HG02840 (cell line): Measurements from ENCODE around the gene RPL18.
"Not testable (repeated sequence)": the region's sequence is repeated elsewhere in the genome, so short reads cannot be mapped to it uniquely, and the experiment has no call there.

ENCODE experiments used
- ATAC-seq: cut with Tn5 transposase; IDR thresholded peaks from one replicate; pipeline ENCODE4 v1.9.1; 2021; ENCODE audit warnings: mild to moderate bottlenecking, moderate library complexity, moderate number of reproducible peaks; ENCODE audit not compliant: unreplicated experiment, low FRiP score

The RPL18 gene

DNA sequence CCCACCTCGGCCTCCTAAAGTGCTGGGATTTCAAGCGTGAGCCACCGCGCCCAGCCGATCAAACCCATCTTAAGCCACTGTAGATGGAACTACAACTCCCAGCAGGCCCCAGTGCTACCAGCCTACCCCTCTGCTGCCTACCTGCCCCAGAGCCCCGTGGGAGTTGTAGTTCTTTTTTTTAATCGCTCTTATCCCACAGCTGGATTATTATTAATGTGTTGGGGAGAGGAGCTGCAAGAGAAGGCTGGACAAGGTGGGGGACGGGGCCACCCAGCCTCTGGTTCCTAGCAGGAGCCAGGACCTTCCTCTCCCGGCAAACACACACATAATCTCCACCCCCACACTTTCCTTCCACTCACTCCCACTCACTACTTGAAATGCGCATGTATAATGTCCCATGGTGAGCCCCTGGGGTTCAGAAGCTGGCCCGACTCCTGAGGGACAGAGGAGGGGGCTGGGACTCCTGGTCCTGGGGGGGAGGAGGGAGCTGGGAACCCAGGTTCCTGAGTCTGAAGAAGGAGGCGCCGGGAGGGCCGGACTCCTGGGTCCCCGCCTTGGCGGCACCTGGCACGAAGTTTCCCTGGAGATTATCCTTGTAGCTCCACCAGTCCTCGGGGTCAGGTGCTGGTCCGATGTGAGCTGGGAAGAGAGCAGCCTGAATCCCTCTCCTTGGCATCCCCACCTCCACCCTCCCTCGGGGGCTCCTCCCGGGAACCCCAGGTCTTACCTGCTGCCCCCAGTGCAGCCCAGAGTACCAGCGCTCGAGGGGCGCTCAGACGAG lies 26.1 kb upstream of the RPL18 start:
- no peak for ATAC-seq

DNA sequence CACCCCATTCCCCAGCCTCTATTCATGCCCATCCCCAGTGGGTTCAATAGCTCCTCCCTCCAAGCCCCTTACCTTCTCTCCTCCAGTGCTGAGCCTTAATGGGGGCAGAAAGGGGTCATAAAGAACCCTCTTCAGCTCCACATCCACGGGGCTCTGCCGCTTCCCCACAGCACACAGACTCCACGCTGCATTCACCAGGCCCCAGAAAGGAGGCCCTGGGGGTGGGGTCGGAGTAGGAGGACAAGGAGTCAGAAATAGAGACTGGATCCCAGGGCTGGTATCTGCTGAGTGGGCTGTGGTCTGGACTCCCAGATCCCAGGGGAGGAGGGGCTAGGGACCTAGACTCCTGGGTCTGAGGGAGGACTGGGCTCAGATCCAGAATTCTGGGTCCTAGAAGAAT lies 25.4 kb upstream of the RPL18 start:
- ATAC-seq, result no peak

DNA sequence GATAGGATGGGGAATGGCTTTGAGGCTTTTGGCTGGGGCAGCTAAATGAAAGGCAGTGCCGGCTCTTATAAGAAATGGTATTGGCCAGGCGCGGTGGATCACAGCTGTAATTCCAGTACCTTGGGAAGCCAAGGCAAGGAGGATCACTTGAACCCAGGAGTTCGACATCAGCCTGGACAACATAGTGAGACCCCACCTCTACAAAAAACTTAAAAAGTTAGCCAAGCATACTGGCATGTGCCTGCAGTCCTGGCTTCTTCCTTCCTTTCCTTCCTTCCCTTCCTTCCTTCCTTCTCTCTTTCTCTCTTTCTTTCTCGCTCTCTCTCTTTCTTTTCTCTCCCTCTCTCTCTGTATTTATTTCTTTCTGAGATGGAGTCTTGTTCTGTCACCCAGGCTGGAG lies 23.9 kb upstream of the RPL18 start:
- no peak for ATAC-seq

DNA sequence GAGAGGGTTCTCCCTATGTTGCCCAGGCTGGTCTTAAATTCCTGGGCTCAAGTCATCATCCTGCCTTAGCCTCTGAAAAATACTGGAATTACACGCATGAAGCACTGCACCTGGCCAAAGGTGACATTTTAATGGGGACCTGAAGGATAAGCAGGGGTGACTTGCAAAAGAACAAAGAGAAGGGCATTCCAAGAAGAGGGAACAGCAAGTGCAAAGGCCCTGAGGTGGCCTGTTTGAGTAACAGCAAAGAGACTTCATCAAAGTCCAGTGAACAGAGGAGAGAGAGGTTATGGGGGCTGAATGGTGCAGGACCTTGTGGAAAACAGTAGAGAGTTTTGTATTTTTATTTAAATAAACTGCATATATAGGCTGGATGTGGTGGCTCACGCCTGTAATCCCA lies 22.9 kb upstream of the RPL18 start:
- no peak for ATAC-seq

DNA sequence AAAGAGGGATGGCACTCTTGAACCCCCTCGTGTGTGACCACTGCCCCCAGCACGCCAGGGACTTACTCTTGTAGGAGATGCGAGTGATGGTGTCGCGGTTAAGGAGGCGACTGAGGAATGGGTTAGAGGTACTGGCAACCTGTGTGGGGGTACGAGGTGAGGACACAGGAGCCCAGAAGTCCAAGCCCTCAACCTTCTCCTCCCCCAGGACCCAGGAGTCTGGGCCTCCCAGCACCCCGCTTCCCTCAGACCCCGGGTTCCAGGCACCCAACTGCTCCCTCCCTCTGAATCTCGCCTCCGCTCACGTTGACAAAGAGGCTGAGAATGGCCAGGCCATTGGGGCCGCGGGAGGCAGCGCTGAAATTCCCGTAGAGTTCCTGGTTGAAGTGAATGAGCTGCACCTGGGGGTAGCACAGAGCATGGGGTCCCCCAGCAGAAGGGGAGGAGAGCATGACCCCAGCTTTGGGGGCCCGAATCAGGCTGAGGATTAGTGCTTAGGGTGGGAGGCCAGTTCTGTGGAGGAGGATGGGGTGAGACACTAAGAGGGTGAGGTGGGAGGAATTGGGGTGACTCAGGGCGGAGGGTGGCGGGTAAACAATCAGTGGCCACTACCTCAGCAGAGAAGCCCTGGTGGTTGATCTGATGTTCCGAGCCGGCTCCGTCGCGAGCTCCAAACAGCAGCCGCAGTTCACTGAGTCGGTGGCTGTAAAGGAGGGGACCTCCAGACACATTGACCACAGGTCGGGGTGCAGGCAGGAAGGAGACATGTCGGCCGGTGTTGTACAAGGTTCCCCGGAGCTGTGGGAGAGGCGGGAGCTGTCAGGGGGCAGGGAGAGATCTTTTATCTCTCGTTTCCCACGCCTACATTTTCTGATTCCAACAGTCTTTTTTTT lies 20.8 kb upstream of the RPL18 start:
- ATAC-seq, result no peak

DNA sequence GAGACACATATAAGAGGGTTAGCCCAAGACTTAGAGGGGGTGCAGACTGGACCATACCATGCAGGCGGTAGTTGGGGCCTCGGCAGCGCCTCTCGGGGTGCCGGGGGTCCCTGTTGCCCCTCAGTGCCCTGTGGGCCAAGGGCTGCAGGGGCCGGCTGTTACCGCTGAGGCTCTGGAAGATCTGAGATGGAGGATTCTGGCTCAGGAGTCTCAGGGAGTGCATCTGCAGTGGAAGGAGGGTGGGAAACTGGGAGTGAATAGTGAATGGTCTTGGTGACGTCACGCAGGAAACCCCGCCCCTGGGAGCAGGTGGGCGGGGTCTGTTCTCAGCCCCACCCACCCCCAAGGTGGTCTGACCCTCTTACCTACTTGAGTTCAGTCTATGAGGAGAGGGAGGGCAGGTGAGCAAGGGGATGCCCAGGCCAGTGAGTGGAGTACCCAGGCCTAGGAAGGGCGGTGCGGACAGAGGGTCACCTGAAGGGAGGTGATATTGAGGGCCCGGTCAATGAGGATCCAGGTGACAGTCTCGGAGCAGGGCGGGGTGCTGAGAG lies 19.9 kb upstream of the RPL18 start:
- ATAC-seq, result no peak

DNA sequence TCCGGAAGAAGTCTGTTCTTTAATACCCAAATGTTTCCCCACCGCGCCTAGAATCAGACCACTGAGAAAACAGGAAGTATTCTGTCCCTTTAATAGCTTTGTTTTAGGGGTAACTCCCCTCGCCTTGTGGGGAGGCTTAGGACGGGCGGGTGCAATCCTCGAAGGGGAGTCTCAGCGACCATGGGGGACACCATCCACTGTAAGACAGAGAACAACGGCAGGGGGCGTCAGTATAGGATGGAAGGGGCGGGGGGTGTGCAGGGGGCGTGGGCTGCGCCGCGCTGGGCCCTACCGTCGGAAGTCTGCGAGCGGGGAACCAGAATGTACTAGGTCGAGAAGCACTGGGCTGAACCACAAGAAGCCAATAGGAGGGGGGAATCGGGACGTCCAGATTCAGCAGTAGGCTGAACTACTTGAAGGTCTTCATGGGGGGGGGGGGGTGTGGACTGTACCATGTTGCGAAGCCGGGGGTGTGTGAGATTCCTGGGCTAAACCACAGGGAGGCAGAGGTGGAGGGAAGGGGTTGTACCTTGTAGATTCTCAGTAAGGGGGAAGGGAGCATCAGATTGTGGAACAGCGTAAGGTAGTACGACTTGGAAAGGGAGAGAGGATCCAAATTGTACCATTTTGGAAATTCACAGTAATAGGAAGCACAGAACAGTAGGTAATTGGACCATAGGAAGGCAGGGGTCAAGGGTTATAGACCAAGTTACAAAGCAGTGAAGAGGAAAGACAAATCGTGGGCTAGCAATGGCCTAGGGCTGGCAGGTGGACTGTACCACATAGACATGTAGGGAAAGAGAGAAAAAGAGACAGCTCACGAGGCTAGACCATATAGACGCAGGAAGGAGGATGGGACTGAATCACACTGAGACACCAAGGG lies 19.2 kb upstream of the RPL18 start:
- ATAC-seq, result peak; percentile 6

DNA sequence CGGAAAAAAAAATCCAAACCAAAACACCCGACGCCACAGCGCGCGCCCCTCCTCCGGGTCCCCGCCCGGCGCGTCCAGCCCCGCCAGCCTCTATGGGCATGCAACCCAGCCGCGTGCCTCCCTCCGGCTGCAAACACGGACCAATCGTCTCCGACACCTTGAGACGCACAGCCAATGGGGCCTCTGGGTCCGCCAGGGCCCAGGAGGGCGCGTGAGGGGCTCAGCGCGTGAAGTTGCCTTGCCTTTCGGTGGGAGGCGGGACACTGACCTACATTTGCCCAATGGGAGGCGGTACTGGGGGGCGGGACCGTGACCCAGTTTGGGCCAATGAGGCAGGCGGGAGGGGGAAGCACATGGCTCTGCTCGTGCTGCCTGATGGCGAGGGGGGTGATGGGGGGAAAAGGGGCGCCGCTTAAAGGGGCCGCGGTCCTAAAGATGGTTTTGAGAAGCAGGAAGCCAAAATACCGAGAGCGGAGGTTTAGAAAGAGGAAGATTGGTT lies 18.5 kb upstream of the RPL18 start:
- ATAC-seq, result peak; percentile 66

DNA sequence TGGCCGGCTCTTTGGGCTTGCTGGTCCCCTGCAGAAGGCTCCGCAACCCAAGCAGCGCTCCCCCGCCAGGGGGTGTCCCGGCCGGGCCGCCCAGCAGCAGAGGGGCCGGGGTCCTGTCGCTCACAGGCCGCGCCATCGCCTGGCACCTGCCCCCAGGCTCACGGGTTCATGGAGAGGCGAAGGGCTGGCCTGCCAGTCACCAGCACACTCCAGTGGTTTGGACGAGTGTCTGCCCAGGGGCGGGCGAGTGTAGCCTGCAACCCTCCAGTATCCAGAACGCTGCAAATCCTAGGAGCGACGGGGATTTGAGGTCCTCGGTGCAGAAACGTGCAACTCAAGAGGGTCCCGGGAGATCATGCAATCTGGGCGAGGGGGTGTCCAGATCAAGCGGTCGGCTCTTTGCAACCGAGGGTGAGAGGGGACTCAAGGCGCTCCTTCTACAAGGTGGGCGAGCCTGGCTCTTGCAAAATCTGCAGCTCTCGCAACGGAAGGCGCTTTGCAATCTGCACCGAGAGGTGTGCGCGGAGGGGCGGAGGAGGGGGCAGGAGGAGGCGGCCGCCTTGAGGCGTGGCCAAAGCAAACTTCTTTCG lies 18.0 kb upstream of the RPL18 start, which contains the start of gene DBP:
TSS of gene DBP (minus strand) at position 521 of the 590 bp plus-strand sequence. CDS start at position 136, 385 bp downstream.
- no peak for ATAC-seq

DNA sequence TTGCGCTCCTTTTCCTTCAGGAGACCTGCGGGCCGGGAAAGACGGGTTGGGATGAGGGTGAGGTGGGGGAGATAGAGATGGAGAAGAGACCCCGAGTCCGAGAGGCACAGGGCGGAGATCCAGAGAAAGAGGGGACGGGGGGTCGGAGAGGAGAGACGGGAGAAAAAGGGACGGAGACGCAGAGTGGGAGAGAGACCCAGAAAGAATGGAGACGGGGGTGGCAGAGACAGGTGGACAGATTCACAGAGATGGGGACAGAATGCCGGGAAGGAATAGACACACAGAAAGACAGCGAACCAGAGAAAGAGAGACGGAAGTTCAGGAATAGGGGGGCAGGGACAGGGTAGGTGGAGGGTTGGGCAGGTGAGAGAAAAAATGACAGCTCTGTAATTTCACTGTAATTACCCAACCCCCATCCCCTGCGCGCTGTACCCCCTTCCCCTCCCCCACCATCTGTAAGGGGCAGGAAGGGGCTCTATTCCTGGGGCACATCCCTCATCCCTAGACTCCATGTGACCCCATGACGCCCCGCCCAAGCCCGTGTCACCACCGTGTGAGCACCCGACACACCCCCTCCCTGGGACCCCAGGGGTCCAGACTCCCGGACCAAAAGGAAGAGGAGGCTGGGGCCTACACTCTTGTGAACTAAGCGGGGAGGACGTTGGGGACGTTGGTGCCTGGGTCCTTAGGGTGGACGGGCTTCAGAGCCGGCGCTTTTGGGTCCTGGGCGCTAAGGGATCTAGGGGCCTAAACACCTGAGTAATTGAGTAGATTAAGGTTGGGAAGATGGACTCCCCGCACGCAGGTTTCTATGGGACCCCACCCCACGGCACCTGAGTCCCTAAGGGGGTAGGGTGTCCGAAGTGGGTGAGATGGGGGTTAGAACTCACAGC lies 17.2 kb upstream of the RPL18 start:
- ATAC-seq, result no peak

DNA sequence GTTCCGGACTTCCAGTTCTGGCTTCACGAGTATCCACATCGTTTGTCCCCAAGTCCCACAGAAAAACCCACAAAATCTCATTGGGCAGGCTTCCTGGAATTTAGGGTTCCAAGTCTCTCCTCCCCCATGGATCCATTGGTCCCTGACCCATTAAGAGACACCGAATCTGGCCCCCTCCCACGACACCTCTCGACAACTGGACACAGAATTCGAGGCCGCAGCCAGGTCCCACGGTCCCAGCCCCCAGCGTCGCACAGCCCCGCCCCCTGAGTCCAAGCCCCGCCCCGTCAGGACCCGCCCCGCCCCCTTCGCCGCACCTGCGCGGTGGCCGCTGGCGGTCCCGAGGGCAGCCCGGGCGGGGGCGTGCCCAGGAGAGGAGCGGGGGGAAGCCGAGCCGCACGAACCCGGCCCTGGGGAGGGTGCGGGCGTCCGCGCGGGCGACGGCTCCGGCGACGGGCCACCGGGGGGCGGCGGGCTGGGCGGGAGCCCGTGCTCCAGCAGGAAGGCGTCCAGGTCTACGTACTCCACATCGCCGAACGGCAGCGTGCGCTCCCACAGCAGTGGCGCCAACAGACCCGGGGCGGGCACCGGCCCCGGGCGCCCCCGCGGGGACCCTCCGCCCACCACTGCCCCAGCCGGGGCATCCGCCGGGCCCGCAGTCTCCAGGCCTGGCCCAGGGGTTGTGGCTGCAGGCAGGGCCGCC lies 16.4 kb upstream of the RPL18 start:
- ATAC-seq, result no peak

DNA sequence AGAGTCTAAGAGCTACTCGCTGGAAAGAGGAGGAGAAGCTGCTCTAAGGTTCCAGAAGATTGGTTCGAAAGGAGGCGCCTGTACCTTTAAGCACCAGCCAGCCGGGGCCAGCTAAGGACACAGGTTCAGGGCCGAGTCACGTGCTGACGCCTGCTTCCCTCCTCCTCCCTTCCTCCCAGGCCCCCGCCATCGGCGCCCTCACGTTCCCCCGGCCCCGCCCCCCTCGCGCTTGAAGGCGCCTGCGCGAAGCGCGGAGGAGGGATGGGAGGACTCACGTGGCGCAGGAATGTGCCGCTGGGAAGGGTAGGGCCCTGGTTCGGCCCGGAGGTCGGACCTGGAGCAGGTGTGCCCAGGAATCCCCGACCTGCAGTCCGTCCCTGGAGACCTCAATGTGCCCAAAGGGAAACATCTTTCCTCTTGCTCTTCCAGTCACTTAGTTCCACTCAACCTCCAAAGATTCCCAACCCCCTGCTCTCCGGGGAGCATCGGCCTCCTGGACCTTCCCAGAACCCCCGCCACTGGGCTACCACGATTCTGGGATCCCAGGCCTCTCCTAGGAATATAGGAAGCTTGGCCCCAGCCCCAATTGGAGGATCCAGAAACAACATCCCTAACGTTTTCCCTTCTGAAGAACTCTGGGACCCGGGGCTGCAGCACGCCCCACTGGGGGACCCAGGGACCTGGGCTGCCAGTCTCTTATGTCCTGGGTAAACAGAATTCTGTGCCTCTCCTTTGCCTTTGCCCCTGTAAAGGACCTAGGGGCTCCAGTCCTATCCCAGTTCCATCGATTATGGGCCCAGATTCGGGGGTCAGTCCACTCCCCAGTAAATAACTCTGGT lies 15.7 kb upstream of the RPL18 start:
- peak; percentile 32 for ATAC-seq

DNA sequence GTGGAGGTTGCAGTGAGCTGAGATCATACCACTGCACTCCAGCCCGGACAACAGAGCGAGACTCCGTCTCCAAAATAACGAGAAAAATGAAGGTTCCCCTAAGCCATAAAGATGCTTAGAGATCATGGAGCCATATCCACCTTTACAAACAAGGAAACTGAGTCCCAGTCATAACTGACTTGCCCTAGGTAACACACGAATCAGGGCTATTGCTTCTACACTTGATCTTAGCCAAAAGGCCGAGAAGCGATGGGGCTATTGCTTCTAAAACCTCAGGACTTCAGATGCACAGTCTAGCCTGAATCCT lies 15.0 kb upstream of the RPL18 start:
- no peak for ATAC-seq

DNA sequence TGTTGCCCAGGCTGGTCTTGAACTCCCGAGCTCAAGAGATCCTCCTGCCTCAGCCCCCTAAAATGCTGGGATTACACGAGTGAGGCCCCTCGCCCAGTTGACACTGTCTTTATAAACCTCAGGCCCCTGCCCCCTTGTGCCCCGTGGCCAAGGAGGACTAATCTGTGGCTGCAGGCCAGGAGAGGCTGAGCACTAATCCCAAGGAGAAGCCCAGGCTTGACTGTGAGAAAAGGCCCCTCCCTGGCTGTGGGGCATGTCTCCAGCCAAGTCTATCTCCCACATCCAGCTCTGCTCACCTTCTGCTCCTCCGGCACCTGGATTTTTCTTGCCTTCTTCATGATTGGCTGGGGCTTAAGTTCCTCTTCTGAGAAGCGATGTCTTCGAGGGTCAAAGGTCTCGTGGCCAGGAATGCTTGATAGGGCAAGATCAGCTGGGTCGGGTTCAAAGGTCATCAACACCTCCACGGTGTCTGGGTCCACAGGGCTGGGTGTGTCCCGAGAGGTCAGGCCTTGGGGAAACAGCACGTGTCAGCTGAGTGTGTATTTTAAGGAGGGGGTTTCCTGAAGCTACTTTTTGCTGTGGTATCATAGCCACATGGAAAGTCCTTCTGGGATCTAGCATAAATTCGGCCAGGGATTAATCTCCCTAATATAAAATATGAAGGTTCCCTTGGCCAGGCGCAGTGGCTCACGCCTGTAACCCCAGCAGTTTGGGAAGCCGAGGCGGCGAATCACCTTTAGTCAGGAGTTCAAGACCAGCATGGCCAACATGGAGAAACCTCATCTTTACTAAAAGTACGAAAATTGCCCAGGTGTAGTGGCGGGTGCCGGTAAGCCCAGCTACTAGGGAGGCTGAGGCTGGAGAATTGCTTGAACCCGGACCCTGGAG lies 14.4 kb upstream of the RPL18 start:
- ATAC-seq, result no peak

DNA sequence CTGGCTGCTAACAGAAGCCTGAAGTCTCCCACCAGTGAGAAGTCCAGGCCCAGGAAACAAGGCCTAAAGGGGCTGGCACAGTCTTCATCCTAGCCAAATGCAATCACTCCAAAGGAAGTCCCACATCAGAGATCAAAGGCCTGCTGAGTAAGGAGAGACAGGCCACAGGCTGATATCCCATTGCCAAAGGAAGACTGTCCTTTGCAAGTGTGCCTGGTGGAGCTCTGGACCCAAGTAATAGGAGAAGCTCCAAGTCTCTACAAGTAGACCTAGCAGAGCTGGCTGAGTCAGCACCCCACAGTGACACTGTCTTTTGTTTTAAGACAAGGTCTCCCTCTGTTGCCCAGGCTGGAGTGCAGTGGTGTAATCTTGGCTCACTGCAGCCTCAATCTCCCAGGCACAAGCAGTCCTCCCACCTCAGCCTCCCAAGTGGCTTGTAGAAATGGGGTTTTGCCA lies 13.7 kb upstream of the RPL18 start:
- ATAC-seq, result no peak

DNA sequence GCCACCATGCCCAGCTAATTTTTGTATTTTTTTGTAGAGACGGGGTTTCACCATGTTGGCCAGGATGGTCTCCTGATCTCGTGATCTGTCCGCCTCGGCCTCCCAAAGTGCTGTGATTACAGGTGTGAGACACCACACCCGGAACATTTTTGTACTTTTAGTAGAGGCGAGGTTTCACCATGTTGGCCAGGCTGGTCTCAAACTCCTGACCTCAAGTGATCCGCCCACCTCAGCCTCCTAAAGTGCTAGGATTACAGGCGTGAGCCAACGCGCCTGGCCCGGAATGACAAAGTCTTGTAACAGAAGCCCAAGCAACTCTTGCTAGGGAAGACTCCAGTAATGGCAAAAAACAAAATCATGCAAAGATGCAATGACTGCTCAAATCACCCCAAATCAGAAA lies 13.3 kb upstream of the RPL18 start:
- not testable (repeated sequence) for ATAC-seq
